B cell (primary cell): ENCODE data around the gene TRIP11.

ENCODE experiments used
- CTCF ChIP-seq: fragments of 200-600 bp; IDR thresholded peaks from one replicate; pipeline ENCODE4 v1.8.0; 2022; ENCODE audit warnings: antibody characterized with exemption, mild to moderate bottlenecking
- EZH2 ChIP-seq: IDR thresholded peaks from 2 replicates; pipeline ENCODE4 v1.6.1; 2012; ENCODE audit warnings: borderline replicate concordance, low read depth, mild to moderate bottlenecking, moderate library complexity, low read length; ENCODE audit not compliant: insufficient read depth, poor library complexity, severe bottlenecking

GRCh38 chr14:91945751-91946621 lies 93.9 kb downstream of the TRIP11 start:
- TF ChIP-seq CTCF (no peak), EZH2 (no peak)
